ACC112 (cell line): ENCODE results near the gene PSMG2.
A peak's percentile ranks its signal among the peaks of the same experiment; 100 is the strongest.

Experiments
- H2AFZ ChIP-seq: fragments of 200-600 bp; sonication (generic); one replicate; pipeline ENCODE4 v1.6.0; 2017; ENCODE audit warnings: antibody characterized with exemption, low read length; ENCODE audit not compliant: unreplicated experiment
- H3K27ac ChIP-seq: fragments of 200-600 bp; sonication (generic); 2 replicates; pipeline ENCODE4 v1.5.1; 2014; ENCODE audit warnings: low read depth, mild to moderate bottlenecking, antibody characterized with exemption, low read length, moderate library complexity
- H3K27me3 ChIP-seq: fragments of 200-600 bp; sonication (generic); 2 replicates; pipeline ENCODE4 v1.6.1; 2014; ENCODE audit warnings: mild to moderate bottlenecking, antibody characterized with exemption, low read length, moderate library complexity, mixed read lengths; ENCODE audit not compliant: insufficient read depth
- H3K36me3 ChIP-seq: fragments of 200-600 bp; sonication (generic); 2 replicates; pipeline ENCODE4 v1.6.1; 2016; ENCODE audit warnings: mild to moderate bottlenecking, antibody characterized with exemption, low read length, moderate library complexity, mixed read lengths; ENCODE audit not compliant: insufficient read depth
- H3K4me1 ChIP-seq: fragments of 200-600 bp; sonication (generic); one replicate; pipeline ENCODE4 v1.6.1; 2016; ENCODE audit warnings: low read length, mixed read lengths; ENCODE audit not compliant: insufficient read depth, unreplicated experiment, control insufficient read depth
- H3K4me3 ChIP-seq: fragments of 200-600 bp; sonication (generic); 2 replicates; pipeline ENCODE4 v1.5.1; 2014; ENCODE audit warnings: mild to moderate bottlenecking, low read depth, low read length
- H3K79me2 ChIP-seq: fragments of 200-600 bp; sonication (generic); one replicate; pipeline ENCODE4 v1.6.0; 2016; ENCODE audit warnings: low read length; ENCODE audit not compliant: control insufficient read depth, unreplicated experiment, insufficient read depth

PSMG2 gene

DNA sequence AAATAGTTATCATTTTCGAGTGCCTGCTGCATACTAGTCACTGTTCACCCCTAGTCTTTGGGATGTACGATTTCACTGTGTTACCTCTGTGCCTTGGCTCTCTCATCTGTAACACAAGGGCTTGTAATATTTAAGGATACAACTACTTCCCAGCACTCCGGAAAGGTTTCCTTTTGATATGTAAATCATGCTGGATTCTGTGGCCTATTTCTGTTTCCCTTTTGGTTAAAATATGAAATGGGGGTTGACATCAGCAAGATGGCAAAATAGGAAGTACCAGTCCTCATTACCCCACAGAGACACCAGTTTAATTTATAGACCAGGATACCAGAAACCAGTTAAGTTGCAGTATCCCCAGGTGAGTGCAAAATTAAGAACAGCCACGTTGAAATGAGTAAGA, 23.5 kb downstream of the PSMG2 start:
- Histone ChIP-seq H3K27ac (no peak overlapping the region), H3K4me1 (peaks cover 3% of the 10 kb centered on the region), H3K4me3 (no peak overlapping the region), H3K27me3 (no peaks in the 10 kb centered on the region), H2AFZ (no peak overlapping the region), H3K79me2 (no peaks in the 10 kb centered on the region), H3K36me3 (peaks cover 19% of the 10 kb centered on the region)

DNA sequence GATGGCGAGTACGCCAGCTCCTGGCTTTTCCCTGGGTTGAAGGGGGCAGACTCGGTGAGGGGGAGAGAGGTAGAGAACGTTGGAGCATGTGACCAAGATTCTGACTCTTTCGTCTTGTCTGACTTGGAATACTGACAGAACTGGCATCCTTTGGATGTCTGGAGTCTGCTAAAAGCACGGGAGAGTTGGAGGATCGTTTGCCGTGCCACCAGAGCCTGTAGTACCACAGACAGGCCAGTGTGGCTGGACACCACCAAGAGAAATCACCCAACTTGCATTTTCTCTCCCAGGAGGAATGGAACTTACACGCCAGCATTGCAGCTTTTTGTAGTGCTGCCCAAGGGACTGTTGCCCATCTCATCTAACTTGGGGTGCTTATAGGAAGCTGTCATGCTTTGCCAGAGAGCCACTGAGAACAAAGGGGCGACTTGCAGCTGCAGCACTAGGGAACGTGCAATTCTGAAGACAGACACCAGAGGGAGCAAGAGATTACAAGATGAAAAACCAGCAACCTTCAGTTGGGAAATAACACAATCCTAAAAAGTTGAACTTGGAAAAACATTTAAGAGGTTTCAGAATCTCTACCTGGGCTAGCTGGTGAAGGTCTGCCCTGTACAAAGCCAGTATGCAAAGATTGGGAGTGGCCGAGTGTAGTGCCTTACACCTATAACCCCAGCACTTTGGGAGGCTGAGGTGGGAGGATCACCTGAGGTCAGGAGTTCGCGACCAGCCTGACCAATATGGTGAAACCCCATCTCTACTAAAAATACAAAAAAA, 24.1 kb downstream of the PSMG2 start:
- Histone ChIP-seq H2AFZ (no peak overlapping the region), H3K4me3 (no peak overlapping the region), H3K27me3 (no peaks in the 10 kb centered on the region), H3K36me3 (peaks cover 18% of the 10 kb centered on the region), H3K27ac (no peak overlapping the region), H3K4me1 (peaks cover 3% of the 10 kb centered on the region), H3K79me2 (no peaks in the 10 kb centered on the region)

DNA sequence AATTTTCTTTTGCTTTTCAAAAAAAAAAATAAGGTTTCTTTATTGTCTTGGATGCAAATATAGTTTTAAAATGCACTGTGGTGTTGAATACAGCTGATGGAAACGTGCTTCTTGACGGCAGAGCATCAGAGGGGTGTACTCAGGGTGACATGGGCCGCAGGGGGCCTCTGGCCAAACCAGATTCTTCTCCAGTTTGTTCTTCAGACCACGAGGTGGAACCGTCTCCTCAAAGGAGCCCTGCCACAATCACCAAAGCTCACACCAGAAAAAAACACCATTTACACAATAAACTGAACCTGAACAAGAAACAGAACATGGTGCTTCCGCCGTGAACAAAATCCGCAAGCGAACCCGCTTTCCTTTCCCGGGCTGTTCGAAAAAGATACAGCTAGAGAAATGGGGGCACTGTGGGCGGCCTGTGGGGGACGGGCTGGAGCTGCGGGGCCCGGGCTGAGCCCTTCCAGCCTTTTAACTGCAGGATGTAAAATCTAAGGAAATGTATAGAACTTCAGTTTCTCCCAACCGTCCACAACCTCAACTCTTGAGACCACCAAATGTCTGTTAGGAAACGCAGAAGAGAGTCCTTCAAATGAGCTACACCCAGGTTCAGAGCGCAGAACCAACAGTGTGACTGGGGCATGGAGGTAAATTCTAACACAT, 34.5 kb downstream of the PSMG2 start:
- Histone ChIP-seq H3K4me1 (peaks cover 11% of the 10 kb centered on the region), H3K27me3 (no peaks in the 10 kb centered on the region), H2AFZ (no peak overlapping the region), H3K4me3 (no peak overlapping the region), H3K27ac (no peak overlapping the region), H3K36me3 (no peaks in the 10 kb centered on the region), H3K79me2 (no peaks in the 10 kb centered on the region)

- Histone ChIP-seq H3K4me1 (peaks cover 22% of the 10 kb centered on the region), H2AFZ (peak overlapping the region; percentile 6), H3K27ac (peak overlapping the region; percentile 83), H3K36me3 (no peaks in the 10 kb centered on the region), H3K79me2 (no peaks in the 10 kb centered on the region), H3K4me3 (no peak overlapping the region), H3K27me3 (no peaks in the 10 kb centered on the region)
These were observed 38.5 kb downstream of the PSMG2 start for GRCh38 chr18:12741351-12741750.

DNA sequence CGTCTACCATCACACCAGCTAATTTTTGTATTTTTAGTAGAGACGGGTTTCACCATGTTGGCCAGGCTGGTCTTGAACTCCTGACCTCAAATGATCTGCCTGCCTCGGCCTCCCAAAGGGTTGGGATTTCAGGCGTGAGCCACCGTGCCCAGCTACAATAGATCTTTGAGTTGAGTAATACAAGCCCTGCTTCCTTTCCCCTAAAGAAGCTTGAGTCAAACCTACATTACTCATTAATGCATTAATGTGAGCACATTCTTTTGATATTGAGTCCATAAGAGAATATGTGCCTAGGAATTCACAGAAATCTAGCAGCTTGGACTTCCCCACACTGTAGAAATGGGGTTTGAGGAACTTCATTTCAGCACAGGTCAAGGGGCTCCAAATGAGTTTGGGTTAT, 39.6 kb downstream of the PSMG2 start:
- no peaks in the 10 kb centered on the region for H3K79me2 ChIP-seq
- H2AFZ ChIP-seq = no peak overlapping the region
- H3K27ac ChIP-seq = peak overlapping the region; percentile 83
- no peaks in the 10 kb centered on the region for H3K36me3 ChIP-seq
- no peak overlapping the region for H3K4me3 ChIP-seq
- H3K4me1 ChIP-seq = peaks cover 22% of the 10 kb centered on the region
- H3K27me3 ChIP-seq = no peaks in the 10 kb centered on the region

- H3K4me1 ChIP-seq = peaks cover 34% of the 10 kb centered on the region
These were observed 41.3 kb downstream of the PSMG2 start for GRCh38 chr18:12744103-12744502.

GRCh38 chr18:12745095-12745795, 42.4 kb downstream of the PSMG2 start:
- H2AFZ ChIP-seq = no peak overlapping the region

More at GRCh38 chr18:12744103-12744502, 41.3 kb downstream of the PSMG2 start:
- H3K27me3 ChIP-seq = no peaks in the 10 kb centered on the region
- no peaks in the 10 kb centered on the region for H3K36me3 ChIP-seq
- no peak overlapping the region for H3K4me3 ChIP-seq
- no peaks in the 10 kb centered on the region for H3K79me2 ChIP-seq
- H2AFZ ChIP-seq = peak overlapping the region; percentile 78
- H3K27ac ChIP-seq = no peak overlapping the region

DNA sequence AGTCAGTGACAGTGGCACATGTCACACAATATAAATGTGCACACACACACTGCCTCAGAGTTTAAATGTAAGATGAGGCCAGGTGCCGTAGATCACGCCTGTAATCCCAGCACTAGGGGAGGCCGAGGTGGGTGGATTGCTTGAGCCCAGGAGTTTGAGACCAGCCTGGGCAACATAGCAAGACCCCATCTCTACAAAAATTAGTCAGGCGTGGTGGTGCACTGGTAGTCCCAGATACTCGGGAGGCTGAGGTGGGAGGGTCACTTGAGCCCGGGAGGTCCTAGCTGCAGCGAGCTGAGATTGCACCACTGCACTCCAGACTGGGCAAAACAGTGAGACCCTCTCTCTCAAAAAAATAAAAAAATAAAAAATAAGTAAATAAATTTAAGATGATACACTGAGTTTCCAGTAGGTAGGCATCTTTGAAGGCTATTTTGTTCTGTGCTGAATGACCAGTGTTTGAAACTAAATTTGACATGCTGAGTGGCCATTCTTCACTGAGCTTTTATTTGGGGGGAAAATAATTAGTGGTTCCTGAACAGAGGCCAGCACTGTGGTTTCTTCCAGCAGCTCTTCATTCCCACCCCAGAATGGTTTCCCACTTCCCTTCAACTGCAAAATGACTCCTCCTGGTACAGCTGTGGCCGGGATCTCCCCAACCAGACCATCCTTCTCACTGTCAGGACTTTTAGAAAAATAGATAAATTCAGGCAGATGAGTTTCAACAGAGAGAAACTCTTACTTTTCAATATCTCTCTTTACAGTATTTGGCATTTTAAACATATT, 44.9 kb downstream of the PSMG2 start:
- Histone ChIP-seq H3K4me1 (peaks cover 35% of the 10 kb centered on the region), H3K4me3 (no peak overlapping the region), H3K27ac (no peak overlapping the region), H3K36me3 (no peaks in the 10 kb centered on the region), H3K79me2 (no peaks in the 10 kb centered on the region), H3K27me3 (no peaks in the 10 kb centered on the region), H2AFZ (no peak overlapping the region)

More at GRCh38 chr18:12745095-12745795, 42.4 kb downstream of the PSMG2 start:
- no peak overlapping the region for H3K27ac ChIP-seq
- H3K4me3 ChIP-seq = no peak overlapping the region
- peaks cover 44% of the 10 kb centered on the region for H3K4me1 ChIP-seq
- H3K27me3 ChIP-seq = no peaks in the 10 kb centered on the region
- H3K79me2 ChIP-seq = no peaks in the 10 kb centered on the region
- no peaks in the 10 kb centered on the region for H3K36me3 ChIP-seq

DNA sequence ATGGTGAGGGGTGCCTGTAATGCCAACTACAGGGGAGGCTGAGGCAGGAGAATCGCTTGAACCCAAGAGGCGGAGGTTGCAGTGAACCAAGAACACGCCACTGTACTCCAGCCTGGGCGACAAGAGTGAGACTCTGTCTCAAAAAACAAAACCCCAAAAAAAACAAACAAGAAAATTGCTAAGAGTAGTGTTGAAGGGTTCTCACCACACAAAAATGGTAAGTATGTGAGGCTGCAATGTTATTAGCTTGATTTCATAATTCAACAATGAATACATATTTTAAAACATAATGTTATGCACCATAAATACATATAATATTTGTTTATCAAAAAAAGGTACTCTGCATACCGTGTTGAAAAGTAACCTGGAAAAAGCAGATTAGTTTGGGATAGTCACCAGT, 45.8 kb downstream of the PSMG2 start:
- peaks cover 27% of the 10 kb centered on the region for H3K4me1 ChIP-seq
- H3K36me3 ChIP-seq = no peaks in the 10 kb centered on the region
- H3K79me2 ChIP-seq = no peaks in the 10 kb centered on the region
- no peak overlapping the region for H2AFZ ChIP-seq
- no peak overlapping the region for H3K4me3 ChIP-seq
- no peak overlapping the region for H3K27ac ChIP-seq
- no peaks in the 10 kb centered on the region for H3K27me3 ChIP-seq

DNA sequence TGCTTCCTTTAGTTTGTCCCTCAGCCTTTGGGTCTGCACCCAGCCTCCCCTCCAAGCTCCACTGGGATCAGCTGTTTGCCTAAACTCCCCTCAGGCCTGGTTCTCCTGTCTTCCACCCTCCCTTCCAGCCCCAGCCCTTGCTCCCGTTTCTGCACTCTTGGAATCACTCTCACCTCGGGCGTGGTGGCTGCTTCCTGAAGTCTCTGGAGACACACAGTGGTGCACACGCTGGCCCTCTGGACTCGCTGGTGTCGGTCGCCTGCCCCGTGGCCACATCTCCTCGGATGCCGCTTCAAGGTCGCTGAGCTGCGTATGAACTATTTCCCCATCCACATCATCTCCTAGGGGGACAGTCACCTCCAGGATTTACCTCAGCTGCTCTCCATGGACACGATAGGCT, 46.3 kb downstream of the PSMG2 start:
- Histone ChIP-seq H3K36me3 (no peaks in the 10 kb centered on the region), H3K4me3 (no peak overlapping the region), H2AFZ (peak overlapping the region; percentile 45), H3K79me2 (no peaks in the 10 kb centered on the region), H3K27me3 (no peaks in the 10 kb centered on the region), H3K4me1 (peaks cover 27% of the 10 kb centered on the region), H3K27ac (no peak overlapping the region)
